ENCODE results near the gene ADAMTS9.

- no peak for TF ChIP-seq GATA3 (IDR thresholded peaks at IDR 0.05; ENCODE audit: low read depth, low read length)
- no peak for TF ChIP-seq GATA2 (IDR thresholded peaks at IDR 0.05; ENCODE audit: low read depth, low read length)
Measured at GRCh38 chr3:64627042-64627441, 60.8 kb downstream of the ADAMTS9 start.

Data from SH-SY5Y (cell line).